GM18873 (cell line): ENCODE data around the gene CORO2A.
"Not testable (repeated sequence)": the region's sequence is repeated elsewhere in the genome, so short reads cannot be mapped to it uniquely, and the experiment has no call there.

Experiments
- ATAC-seq: cut with Tn5 transposase; IDR thresholded peaks from one replicate; pipeline ENCODE4 v1.9.1; 2021; ENCODE audit warnings: mild to moderate bottlenecking, moderate library complexity, moderate number of reproducible peaks; ENCODE audit not compliant: unreplicated experiment, low FRiP score

The CORO2A gene

GRCh38 chr9:98091735-98092612, 100.5 kb downstream of the CORO2A start:
- ATAC-seq = no peak

GRCh38 chr9:98090674-98091073, 101.8 kb downstream of the CORO2A start:
- ATAC-seq = not testable (repeated sequence)

DNA sequence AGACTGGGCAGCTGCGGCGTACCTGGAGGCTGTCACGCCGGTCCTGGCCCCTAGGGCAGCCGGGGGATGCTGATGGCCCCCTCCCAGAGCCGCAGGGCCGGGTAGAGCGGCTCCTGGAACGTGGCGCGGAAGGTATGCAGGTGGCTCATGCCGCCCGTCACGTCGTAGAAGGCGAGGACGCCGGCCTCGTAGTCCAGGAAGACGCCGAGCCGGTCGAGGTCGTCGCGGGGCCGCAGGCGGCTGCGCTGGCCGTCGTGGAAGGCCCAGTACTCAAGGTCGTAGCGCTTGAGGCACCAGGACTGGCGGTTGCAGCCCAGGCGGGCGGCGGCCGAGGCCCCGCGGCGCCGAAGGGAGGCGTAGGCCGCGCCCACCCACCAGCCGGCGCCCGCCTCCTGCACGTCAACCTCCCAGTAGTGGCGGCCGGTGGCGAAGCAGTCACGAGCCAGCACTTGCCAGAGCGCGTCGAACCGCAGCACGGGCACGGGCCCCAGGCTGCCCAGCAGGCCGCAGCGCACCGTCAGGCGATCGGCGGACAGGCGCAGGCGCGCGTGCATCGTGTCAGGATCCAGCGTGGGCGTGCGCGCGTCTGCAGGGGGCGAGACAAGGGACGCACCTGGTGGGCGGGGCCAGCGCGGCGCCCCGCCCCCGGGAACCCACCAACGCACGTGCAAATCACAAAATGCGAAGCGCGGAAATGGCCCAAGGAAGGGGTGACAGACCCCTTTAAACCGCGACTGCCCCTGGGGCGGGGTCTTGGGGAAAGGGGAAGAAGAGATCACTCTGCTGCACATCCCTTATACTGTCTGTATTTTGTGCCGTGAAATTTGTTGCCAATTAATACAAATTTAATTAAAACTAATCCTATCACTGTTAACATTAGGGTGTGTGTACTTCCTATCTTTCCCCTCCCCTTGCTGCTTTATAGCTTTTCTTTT, 104.8 kb downstream of the CORO2A start:
- ATAC-seq = no peak

DNA sequence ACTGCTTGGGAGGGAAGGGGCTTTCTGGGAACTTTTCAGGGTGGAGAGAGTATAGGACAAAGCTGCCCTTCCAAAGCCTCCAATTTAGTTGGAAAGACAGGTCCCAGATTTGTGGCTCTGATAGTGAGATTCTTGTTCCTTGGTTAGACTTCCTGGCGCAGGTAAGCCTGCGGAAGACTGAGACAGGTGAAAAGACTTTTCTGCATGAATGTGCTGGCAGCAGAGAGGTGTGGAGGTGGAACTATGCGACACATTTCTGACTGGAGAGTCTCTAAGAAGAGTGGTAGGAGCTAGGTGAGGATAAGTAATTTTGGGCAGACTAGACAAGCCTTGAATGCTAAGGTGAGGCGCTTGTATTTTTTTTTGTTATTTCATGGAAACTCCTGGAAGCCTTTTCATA, 106.0 kb downstream of the CORO2A start:
- no peak for ATAC-seq

DNA sequence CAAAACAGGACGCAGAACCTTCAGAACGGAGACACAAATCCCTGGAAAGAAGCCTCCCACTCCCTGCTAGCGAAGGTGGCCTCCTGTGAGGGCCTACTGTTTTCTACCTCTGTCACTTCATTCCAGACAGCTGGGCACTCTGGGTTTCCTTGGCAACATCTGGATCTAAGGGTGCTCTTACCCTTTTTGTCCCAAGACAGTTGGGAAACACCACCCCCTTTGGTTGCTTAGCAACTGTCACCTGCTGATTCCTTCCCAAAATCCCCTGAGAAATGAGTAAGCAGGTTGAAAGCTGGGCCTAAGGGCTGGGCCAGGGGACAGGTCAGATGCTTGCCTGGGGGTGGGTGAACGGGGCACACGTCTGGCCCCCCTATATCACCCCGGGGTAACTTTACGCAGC, 106.5 kb downstream of the CORO2A start:
- no peak for ATAC-seq

DNA sequence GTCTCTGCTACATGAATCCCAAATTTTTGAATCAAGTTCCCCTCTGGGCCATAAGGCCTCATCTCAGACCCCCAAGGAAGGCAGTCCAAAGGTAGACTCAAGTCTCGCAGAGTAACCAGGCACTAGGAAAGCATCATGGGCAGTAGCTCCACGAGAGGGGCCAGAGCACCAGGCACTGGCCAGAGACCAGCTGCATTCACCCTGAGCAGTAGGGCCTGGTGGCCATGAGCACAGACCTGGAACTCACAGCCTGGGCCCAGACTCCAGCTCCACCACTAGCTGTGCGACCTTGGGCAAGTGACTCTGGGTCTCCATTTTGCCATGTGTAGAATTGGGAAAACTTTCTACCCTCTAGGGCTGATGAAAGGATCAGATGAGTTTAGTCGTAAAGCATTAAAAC, 107.4 kb downstream of the CORO2A start:
- ATAC-seq = no peak

GRCh38 chr9:98084396-98084795, 108.0 kb downstream of the CORO2A start:
- no peak for ATAC-seq

GRCh38 chr9:98083566-98084183, 108.8 kb downstream of the CORO2A start:
- no peak for ATAC-seq

DNA sequence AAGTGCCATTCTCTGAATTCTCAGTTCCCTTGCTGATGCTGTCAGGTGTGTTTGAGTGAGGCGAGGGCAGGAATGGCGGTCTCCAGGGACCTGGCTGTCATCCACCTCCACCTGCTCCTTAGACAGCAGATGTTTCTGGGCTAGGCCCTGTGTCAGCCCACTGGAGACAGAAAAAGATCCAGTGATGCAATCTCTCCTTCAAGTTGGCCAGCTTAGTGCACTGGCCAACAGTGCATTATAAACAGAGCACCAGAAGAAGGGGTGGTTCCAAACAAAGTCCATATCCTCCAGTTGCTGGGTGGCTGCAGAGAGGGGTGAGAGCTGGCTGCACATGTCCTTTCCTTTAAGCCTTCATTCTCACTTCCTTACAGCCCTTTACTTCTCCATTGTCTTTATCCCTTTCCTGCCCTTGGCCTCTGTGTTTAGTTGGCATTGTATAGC, 109.4 kb downstream of the CORO2A start:
- no peak for ATAC-seq

DNA sequence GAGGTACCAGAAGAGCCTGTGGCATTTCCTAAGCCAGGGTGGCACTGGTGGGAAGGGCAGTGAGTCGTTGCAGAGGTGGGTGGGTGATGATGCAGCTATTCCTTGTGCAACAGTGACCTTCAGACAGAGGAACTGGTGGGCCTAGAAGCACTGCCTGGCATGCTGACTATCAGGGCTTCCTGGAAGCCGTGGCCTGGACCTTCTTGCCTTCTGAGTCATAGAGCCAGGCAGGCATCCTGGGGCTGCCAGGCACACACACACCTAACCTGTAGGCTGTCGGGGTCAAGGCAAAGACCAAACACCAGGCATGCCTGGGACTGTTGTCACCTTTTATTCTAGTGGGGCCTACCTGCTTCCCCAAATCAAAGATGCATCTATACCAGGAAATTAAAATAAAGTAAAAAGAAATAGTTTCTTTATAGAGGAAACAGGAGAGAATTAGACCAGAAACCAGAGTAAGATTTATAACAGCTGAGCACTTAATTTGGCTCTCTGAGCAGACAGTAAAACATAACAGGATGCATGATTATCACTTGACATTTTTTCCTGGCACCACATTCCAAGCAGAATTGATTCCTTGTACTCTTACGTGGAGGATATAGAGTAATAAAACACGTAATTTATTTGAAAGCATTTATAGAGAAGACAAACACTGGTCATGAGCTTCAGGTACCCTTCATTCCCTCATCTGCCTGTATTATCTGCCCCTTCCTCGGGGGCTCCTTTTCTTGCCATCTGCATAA, 110.8 kb downstream of the CORO2A start:
- ATAC-seq = no peak

DNA sequence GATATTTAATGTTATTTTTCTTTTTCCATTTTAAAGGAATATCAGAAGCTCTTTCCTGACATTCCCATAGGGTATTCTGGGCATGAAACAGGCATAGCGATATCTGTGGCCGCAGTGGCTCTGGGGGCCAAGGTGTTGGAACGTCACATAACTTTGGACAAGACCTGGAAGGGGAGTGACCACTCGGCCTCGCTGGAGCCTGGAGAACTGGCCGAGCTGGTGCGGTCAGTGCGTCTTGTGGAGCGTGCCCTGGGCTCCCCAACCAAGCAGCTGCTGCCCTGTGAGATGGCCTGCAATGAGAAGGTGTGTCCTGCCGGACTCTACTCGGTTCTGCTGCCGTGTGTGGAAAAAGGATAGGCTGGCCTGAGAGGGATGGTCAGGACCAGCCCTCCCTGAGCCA, 111.7 kb downstream of the CORO2A start:
- ATAC-seq = no peak

GRCh38 chr9:98080326-98080725, 112.1 kb downstream of the CORO2A start:
- no peak for ATAC-seq

GRCh38 chr9:98078895-98079294, 113.5 kb downstream of the CORO2A start:
- ATAC-seq = no peak

DNA sequence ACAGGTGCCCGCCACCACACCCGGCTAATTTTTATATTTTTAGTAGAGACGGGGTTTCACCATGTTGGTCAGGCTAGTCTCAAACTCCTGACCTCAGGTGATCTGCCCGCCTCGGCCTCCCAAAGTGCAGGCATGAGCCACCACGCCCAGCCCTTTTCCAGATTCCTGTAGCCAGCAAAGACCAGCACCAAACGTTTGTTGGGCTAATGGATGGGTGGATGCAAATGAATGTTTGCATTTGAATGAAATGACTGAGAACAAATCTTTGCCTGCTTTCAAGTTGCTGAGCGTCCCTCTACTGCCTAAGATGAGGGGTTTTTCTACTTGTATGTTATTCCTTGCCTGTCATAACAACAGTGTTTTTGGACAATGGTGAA, 115.9 kb downstream of the CORO2A start:
- ATAC-seq = not testable (repeated sequence)

- no peak for ATAC-seq
These were observed 117.1 kb downstream of the CORO2A start for GRCh38 chr9:98075332-98075805.

DNA sequence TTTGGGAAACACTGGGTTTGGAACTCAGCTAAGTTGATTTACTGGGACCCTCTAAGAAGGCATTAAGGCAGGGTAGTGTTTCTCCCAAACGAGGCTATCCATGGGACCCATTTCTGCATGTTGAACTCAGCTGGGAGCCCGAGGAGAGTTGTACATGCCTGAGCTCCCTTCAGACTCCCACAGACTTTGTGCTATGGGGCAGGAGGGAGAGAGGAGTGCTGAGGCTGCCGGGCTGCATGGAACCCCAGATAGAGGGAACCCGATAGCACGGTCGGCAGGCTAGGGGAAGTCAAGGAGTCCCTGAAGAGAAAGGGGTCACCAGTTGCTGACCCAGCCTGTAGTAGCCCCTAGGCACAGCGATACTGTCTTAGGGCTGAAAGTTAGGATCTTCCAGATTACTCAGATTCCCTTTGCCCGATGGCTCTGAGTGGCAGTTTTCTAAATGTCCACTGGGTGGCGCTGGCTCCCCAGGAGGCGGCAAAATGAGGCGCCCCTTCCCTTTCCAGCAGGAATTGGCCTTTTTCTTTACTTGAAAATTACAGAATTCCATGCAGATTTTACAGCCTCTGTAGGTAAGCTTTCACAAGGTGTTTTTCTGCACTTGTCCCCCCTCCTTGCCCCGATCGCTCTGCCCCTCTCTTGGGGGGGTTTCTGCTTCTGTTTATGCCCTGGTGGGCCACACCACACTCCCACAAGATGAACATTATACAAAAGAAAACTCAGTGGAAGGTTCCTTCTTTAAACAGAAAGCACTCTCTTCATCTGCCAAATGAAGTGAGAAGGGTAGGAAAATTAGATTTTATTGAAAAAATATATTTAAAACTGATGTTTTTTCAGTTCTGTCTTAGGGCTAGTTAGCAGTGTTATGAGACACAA, 118.1 kb downstream of the CORO2A start:
- no peak for ATAC-seq

GRCh38 chr9:98071737-98072136, 120.7 kb downstream of the CORO2A start:
- ATAC-seq = no peak
